Measurements from ENCODE around the gene DAPK2. TPM values are rescaled to one million over a fixed set of nuclear protein-coding genes. Genes with fewer than 3 reads are reported as not detected.

The DAPK2 gene
- polyA plus RNA-seq, 2 of the 4 experiments (the other 2 are of a cell fraction), result 3.1 to 4.8 TPM

GRCh38 chr15:63858881-63859280 lies 187.4 kb downstream of the DAPK2 start:
- DNase-seq (ENCODE audit: low read depth in 1 of 2, low spot score in 1 of 2) (no peak), FAIRE-seq (no peak), ATAC-seq (no peak; a peak in 1 of 6 replicates)
- no peaks in the 10 kb centered on the region for H3K9me3 ChIP-seq
- ChIA-PET POLR2A (no interaction called here), CTCF (interaction anchor here (0.6 to 1.5 kb wide), 10 partner anchors 8 to 209 kb away, joined by 3 to 6 read pairs (median 3); partner anchors contain the start of gene DAPK2)
- peaks cover 11% of the 10 kb centered on the region; the same call in 1 of the 3 replicates for H3K4me1 ChIP-seq
- no peak overlapping the region for H3K27ac ChIP-seq
- H3K4me3 ChIP-seq, result no peak overlapping the region
- TF ChIP-seq NFE2L2 (conservative IDR thresholded peaks at IDR 0.05; ENCODE audit: low read length), result no peak
- no peak for TF ChIP-seq RCOR1 (IDR thresholded peaks at IDR 0.05; ENCODE audit: low read depth, low read length)
- no peak for TF ChIP-seq SMC3 (IDR thresholded peaks at IDR 0.05)
- no peak for TF ChIP-seq HES2 (IDR thresholded peaks at IDR 0.05)
- no peak for TF ChIP-seq REST (IDR thresholded peaks at IDR 0.05)
- no peak for TF ChIP-seq HMGXB4 (CRISPR knock-in tag; IDR thresholded peaks at IDR 0.05; ENCODE audit: borderline replicate concordance)
- TF ChIP-seq CBX8 (IDR thresholded peaks at IDR 0.05), result no peak
- no peak for TF ChIP-seq KDM5A (IDR thresholded peaks at IDR 0.05)
- TF ChIP-seq RFX5 (IDR thresholded peaks at IDR 0.05), result no peak
- no peak for TF ChIP-seq BHLHE40 (IDR thresholded peaks at IDR 0.05; ENCODE audit: low read depth, low read length)
- no peak for TF ChIP-seq RAD21 (conservative IDR thresholded peaks at IDR 0.05 in 1 of 2, IDR thresholded peaks at IDR 0.05 in 1 of 2)
- TF ChIP-seq POLR2AphosphoS2 (conservative IDR thresholded peaks at IDR 0.05; ENCODE audit: low read length), result no peak
- TF ChIP-seq ESRRA (IDR thresholded peaks at IDR 0.05; ENCODE audit: borderline replicate concordance, low read length), result no peak
- no peak for TF ChIP-seq HOXA7 (CRISPR knock-in tag; IDR thresholded peaks at IDR 0.05)
- 69% methylated on average over 3 of the region's 3 CpGs for WGBS (ENCODE audit: missing lambda C conversion rate)
- no peak overlapping the region for H3K4me2 ChIP-seq

- WGBS (ENCODE audit: missing lambda C conversion rate), result 85% methylated on average over 5 of the region's 5 CpGs
- CTCF ChIA-PET, result interaction anchor here (0.6 to 1.5 kb wide), 10 partner anchors 8 to 209 kb away, joined by 3 to 6 read pairs (median 3); partner anchors contain the start of gene DAPK2
- FAIRE-seq (no peak), DNase-seq (ENCODE audit: low read depth in 1 of 2, low spot score in 1 of 2) (no peak), ATAC-seq (no peak)
- TF ChIP-seq EHF (CRISPR knock-in tag; IDR thresholded peaks at IDR 0.05), result no peak
- TF ChIP-seq HES2 (IDR thresholded peaks at IDR 0.05), result no peak
- TF ChIP-seq MYC (IDR thresholded peaks at IDR 0.05; ENCODE audit: borderline replicate concordance, low read length), result no peak
- no peak for TF ChIP-seq FOSL2 (IDR thresholded peaks at IDR 0.05)
- no peak for TF ChIP-seq FOSL2 (CRISPR knock-in tag; IDR thresholded peaks at IDR 0.05)
- no peak for TF ChIP-seq ZNF302 (CRISPR knock-in tag; IDR thresholded peaks at IDR 0.05)
- Histone ChIP-seq H3K4me2 (no peak overlapping the region), H3K4me1 (peaks cover 11% of the 10 kb centered on the region; the same call in 1 of the 3 replicates), H3K9me3 (no peaks in the 10 kb centered on the region), H3K4me3 (no peak overlapping the region), H3K27ac (no peak overlapping the region)
- POLR2A ChIA-PET, result no interaction called here
Measured at GRCh38 chr15:63858448-63858847, 187.8 kb downstream of the DAPK2 start.

All from A549 (cell line).